ENCODE results near the gene SLC9C2. TPM values are rescaled to one million over a fixed set of nuclear protein-coding genes. Genes with fewer than 3 reads are reported as not detected.
"Not testable (repeated sequence)": the region's sequence is repeated elsewhere in the genome, so short reads cannot be mapped to it uniquely, and the experiment has no call there.

Gene SLC9C2
- total RNA-seq, 4 donors from 2014 or later: not detected

DNA sequence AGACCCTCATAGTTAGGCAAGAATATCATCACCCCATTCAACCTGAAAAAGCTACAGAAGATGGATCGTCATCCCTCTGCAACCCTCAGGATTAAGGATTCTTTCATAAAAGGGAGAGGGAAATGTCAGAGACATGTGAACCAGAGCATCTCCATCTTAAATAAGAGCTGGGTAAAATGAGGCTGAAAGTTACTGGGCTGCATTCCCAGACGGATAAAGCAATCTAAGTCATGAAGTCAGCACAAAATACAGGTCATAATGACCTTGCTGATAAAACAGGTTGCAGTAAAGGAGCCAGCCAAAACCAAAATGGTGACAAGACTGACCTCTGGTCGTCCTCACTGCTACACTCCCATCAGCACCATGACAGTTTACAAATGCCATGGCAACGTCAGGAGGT is 103.1 kb downstream of the SLC9C2 start:
- intact Hi-C loops (cut with DNase I; ENCODE audit: low total_unique reads): no loop called here
- in situ Hi-C loops (cut with MboI; ENCODE audit: low sequenced_read_pairs in 4 of 4): no loop called here

DNA sequence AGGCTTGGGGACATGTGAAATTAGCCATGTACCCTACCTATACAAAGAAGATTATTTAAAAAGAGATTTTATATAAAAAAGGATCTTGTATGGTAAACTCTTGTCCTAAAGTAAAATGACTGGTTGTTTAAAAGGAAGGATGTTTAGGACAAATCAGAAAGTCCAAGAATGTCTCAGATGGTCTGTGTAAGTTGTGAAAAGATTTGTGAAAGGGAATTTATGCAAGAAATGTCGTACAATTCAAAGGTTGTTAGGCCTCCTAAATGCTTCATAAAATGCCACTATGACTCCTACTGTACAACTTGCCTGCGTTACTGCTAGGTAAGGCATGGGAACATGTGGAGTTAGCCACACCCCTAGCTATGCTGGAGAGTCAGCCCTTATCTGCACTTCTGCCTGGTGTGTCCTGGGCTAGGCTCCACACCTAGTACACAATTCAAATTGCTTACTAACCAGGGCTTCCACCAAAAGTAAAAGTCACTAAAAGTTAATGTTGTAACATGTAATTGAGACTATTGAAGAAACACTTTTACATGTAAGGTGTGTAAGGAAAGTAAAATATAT is 106.0 kb downstream of the SLC9C2 start:
- intact Hi-C loops (cut with DNase I; ENCODE audit: low total_unique reads): no loop called here
- Histone ChIP-seq H3K27ac (no peak overlapping the region), H3K4me1 (no peaks in the 10 kb centered on the region), H3K4me3 (no peak overlapping the region), H3K9me3 (no peaks in the 10 kb centered on the region), H3K27me3 (no peaks in the 10 kb centered on the region), H3K36me3 (peaks cover 0 to 3% of the 10 kb centered on the region in 2 donors)
- TF ChIP-seq, protein P1, sequence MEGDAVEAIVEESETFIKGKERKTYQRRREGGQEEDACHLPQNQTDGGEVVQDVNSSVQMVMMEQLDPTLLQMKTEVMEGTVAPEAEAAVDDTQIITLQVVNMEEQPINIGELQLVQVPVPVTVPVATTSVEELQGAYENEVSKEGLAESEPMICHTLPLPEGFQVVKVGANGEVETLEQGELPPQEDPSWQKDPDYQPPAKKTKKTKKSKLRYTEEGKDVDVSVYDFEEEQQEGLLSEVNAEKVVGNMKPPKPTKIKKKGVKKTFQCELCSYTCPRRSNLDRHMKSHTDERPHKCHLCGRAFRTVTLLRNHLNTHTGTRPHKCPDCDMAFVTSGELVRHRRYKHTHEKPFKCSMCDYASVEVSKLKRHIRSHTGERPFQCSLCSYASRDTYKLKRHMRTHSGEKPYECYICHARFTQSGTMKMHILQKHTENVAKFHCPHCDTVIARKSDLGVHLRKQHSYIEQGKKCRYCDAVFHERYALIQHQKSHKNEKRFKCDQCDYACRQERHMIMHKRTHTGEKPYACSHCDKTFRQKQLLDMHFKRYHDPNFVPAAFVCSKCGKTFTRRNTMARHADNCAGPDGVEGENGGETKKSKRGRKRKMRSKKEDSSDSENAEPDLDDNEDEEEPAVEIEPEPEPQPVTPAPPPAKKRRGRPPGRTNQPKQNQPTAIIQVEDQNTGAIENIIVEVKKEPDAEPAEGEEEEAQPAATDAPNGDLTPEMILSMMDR (IDR thresholded peaks at IDR 0.05 in 4 of 5, conservative IDR thresholded peaks at IDR 0.05 in 1 of 5): no peak
- TF ChIP-seq POLR2A (IDR thresholded peaks at IDR 0.05): no peak
- DNase-seq (no peak), ATAC-seq (no peak)
- in situ Hi-C loops (cut with MboI; ENCODE audit: low sequenced_read_pairs in 4 of 4): no loop called here

More for the DNA sequence above, 103.1 kb downstream of the SLC9C2 start:
- Histone ChIP-seq H3K9me3 (no peaks in the 10 kb centered on the region), H3K27ac (no peak overlapping the region), H3K36me3 (no peaks in the 10 kb centered on the region), H3K27me3 (no peaks in the 10 kb centered on the region), H3K4me3 (no peak overlapping the region), H3K4me1 (no peaks in the 10 kb centered on the region)
- TF ChIP-seq, protein P1 (IDR thresholded peaks at IDR 0.05 in 4 of 5, conservative IDR thresholded peaks at IDR 0.05 in 1 of 5): no peak
- no peak for TF ChIP-seq POLR2A (IDR thresholded peaks at IDR 0.05)
- ATAC-seq (no peak), DNase-seq (no peak)

DNA sequence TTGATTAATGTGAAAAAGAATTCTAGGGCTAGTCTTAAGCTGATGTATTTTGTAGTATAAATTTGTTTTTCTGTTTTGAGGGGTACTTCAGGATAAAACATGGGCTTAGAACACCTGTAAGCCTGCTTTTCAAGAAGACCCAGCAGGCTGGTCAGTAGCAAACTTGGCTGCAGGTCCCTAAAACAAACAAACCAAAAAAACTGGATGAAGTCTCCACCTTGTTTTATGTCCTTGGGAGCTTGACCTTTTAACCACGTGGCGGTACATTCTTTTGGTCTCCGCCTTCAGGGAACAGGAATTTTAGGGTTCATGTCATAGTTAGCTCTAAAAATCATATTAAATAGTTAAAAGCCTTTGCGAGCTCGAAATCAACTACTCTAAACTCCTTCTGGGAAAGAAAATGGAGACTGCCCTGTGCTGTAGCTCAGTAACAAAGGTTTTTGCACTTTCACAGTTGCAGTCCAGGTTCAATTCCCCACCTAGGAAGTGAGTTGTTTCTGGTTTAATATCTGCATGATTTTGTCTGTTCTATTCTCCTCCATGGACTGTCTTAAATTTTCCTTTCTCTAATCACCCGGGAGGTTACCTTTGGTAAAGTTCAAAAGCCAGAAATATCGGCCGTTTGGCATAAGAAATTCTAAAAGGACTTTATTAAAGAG is 107.1 kb downstream of the SLC9C2 start:
- in situ Hi-C loops (cut with MboI; ENCODE audit: low sequenced_read_pairs in 4 of 4) (no loop called here), intact Hi-C loops (cut with DNase I; ENCODE audit: low total_unique reads) (no loop called here)
- peaks cover 0 to 3% of the 10 kb centered on the region in 2 donors for H3K36me3 ChIP-seq
- H3K27ac ChIP-seq: no peak overlapping the region
- DNase-seq (no peak), ATAC-seq (no peak)
- no peaks in the 10 kb centered on the region for H3K9me3 ChIP-seq
- H3K27me3 ChIP-seq: no peaks in the 10 kb centered on the region
- no peaks in the 10 kb centered on the region for H3K4me1 ChIP-seq
- no peak overlapping the region for H3K4me3 ChIP-seq
- TF ChIP-seq POLR2A (IDR thresholded peaks at IDR 0.05): no peak
- TF ChIP-seq, protein P1 (IDR thresholded peaks at IDR 0.05 in 4 of 5, conservative IDR thresholded peaks at IDR 0.05 in 1 of 5): no peak

DNA sequence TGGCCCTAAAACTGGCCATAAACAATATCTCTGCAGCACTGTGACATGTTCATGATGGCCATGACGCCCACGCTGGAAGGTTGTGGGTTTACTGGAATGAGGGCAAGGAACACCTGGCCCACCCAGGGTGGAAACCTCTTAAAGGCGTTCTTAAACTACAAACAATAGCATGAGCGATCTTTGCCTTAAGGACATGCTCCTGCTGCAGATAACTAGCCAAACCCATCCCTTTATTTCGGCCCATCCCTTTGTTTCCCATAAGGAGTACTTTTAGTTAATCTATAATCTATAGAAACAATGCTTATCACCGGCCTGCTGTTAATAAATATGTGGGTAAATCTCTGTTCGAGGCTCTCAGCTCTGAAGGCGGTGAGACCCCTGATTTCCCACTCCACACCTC is 109.7 kb downstream of the SLC9C2 start:
- intact Hi-C loops (cut with DNase I; ENCODE audit: low total_unique reads); H3K27ac ChIP-seq; in situ Hi-C loops (cut with MboI; ENCODE audit: low sequenced_read_pairs in 4 of 4); H3K4me3 ChIP-seq; DNase-seq; H3K9me3 ChIP-seq; H3K27me3 ChIP-seq; H3K4me1 ChIP-seq; ATAC-seq: not testable (repeated sequence)
- H3K36me3 ChIP-seq: peaks cover 3 to 12% of the 10 kb centered on the region in 2 donors

DNA sequence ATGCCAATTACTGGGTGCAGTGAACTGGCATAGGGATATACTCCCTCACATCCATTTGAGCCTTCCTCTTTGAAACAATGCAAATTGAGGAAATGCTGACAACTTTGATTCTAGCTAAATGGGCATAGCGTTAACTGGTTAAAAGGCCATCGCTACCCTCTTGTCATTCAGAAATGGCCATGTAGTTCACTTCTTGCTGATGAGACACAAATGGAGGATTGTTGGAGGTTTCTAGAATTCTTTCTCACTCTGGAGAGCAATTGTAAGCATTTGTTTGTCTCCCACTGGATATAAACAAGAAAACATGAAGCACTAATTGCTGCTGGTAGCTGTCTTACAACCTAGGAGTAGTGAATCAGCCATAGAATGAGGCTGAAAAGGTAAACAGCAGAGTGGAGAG is 111.4 kb downstream of the SLC9C2 start:
- H3K4me1 ChIP-seq: peaks cover 0 to 3% of the 10 kb centered on the region in 2 donors
- peaks cover 7 to 27% of the 10 kb centered on the region in 2 donors for H3K36me3 ChIP-seq
- in situ Hi-C loops (cut with MboI; ENCODE audit: low sequenced_read_pairs in 4 of 4) (no loop called here), intact Hi-C loops (cut with DNase I; ENCODE audit: low total_unique reads) (no loop called here)
- no peaks in the 10 kb centered on the region for H3K9me3 ChIP-seq
- no peaks in the 10 kb centered on the region for H3K27me3 ChIP-seq
- ATAC-seq: no peak
- H3K27ac ChIP-seq: no peak overlapping the region
- TF ChIP-seq, protein P1 (IDR thresholded peaks at IDR 0.05 in 4 of 5, conservative IDR thresholded peaks at IDR 0.05 in 1 of 5): no peak
- no peak for TF ChIP-seq POLR2A (IDR thresholded peaks at IDR 0.05)
- no peak overlapping the region for H3K4me3 ChIP-seq
- DNase-seq: no peak
